ENCODE results near the gene RBM4. TPM values are rescaled to one million over a fixed set of nuclear protein-coding genes. Genes with fewer than 3 reads are reported as not detected.

RBM4 gene
- total RNA-seq, 1 experiment from 2014 or later, result 94.4 TPM

GRCh38 chr11:66614073-66614472 lies 24.4 kb upstream of the RBM4 start:
- intact Hi-C loops (cut with micrococcal nuclease), result no loop called here
- Histone ChIP-seq H3K4me1 (ENCODE audit: control insufficient read depth in 1 of 2, insufficient read depth in 2 of 2, low read length in 2 of 2) (peaks cover 8 to 43% of the 10 kb centered on the region in 2 experiments; a peak in 3 of 4 replicates), H3K36me3 (ENCODE audit: control insufficient read depth in 1 of 2, insufficient read depth in 2 of 2, low read length in 2 of 2) (peaks cover 2 to 21% of the 10 kb centered on the region in 2 experiments; a peak in 3 of 4 replicates), H3K4me3 (replicated peaks in 1 of 2; ENCODE audit: low read depth in 1 of 2, low read length in 2 of 2) (no peak overlapping the region), H3K27me3 (ENCODE audit: insufficient read depth, low read length) (no peaks in the 10 kb centered on the region), H3K9me2 (ENCODE audit: insufficient read depth) (no peaks in the 10 kb centered on the region), H3K27ac (ENCODE audit: low read depth, low read length) (no peak overlapping the region), H3K79me2 (ENCODE audit: insufficient read depth, low read length) (peaks cover 35% of the 10 kb centered on the region), H4K20me1 (ENCODE audit: insufficient read depth) (peaks cover 25% of the 10 kb centered on the region), H3K4me2 (ENCODE audit: low read length) (no peak overlapping the region), H3K9me3 (ENCODE audit: control insufficient read depth in 1 of 2, insufficient read depth in 1 of 2, low read depth in 1 of 2, low read length in 2 of 2) (no peaks in the 10 kb centered on the region), H2AFZ (ENCODE audit: low read depth, low read length, poor library complexity, severe bottlenecking) (no peak overlapping the region), H3K9ac (ENCODE audit: low read length) (no peak overlapping the region)
- DNase-seq (ENCODE audit: low read depth, low spot score) (no peak), ATAC-seq (no peak)
- POLR2A ChIA-PET, result interaction anchor here (1.0 kb wide), 1 partner anchor 175 kb away, joined by 3 read pairs; the partner anchor contains the start of gene MRPL11
- RAD21 ChIA-PET (ENCODE audit: low non-redundant PET in 1 of 2, low total read pairs in 2 of 2, uncharacterized antibody in 2 of 2, unreplicated experiment in 2 of 2), result no interaction called here
- CTCF ChIA-PET, result no interaction called here
- TF ChIP-seq RAD21 (IDR thresholded peaks at IDR 0.05; ENCODE audit: low read depth) (no peak), CEBPB (IDR thresholded peaks at IDR 0.05; ENCODE audit: low read depth) (no peak), ELF1 (IDR thresholded peaks at IDR 0.05; ENCODE audit: borderline replicate concordance, low read depth) (no peak), ATF3 (IDR thresholded peaks at IDR 0.05) (no peak), EGR1 (IDR thresholded peaks at IDR 0.05; ENCODE audit: low read depth) (no peak), JUND (IDR thresholded peaks at IDR 0.05) (no peak), POLR2AphosphoS5 (IDR thresholded peaks at IDR 0.05; ENCODE audit: low read depth, low read length) (no peak), ZFX (IDR thresholded peaks at IDR 0.05) (no peak), SRF (IDR thresholded peaks at IDR 0.05; ENCODE audit: low read depth) (no peak), MAX (IDR thresholded peaks at IDR 0.05) (no peak), EZH2phosphoT487 (IDR thresholded peaks at IDR 0.05; ENCODE audit: borderline replicate concordance) (no peak)
- no TSS peak for BruUV-seq (replicated peaks)
